Stimulated activated CD4-positive, alpha-beta T cell treated with anti-CD3 and anti-CD28 coated beads, Interleukin-4, amount 100 ng/mL, for 24 hours (primary cell): ENCODE results near the gene RGS19.
A peak's percentile ranks its signal among the peaks of the same experiment; 100 is the strongest.

Source experiments
- DNase-seq: peaks from one replicate; pipeline ENCODE4 v3.0.0-alpha.2; 2020

The RGS19 gene

GRCh38 chr20:64076061-64076997, 3.0 kb downstream of the RGS19 start:
- DNase-seq: no peak

DNA sequence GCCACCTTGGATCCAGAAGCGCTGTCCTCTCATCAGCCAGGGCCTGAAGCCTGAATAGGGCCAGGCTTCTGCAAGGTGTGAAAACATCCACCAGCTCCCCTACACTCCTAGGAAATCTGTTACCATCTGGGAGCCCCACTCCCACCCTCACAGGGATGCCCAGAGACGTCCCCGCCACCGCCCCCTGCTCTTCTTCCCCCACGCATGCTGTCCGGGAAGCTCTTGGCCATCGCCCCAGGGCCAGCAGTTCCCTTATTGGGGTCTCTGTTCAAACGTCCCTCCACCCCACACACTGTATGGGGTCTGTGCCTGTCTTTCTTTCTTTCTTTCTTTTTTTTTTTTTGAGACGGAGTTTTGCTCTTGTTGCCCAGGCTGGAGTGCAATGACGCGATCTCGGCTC, 3.8 kb downstream of the RGS19 start:
- no peak for DNase-seq

GRCh38 chr20:64074963-64075362, 4.4 kb downstream of the RGS19 start:
- DNase-seq: no peak

DNA sequence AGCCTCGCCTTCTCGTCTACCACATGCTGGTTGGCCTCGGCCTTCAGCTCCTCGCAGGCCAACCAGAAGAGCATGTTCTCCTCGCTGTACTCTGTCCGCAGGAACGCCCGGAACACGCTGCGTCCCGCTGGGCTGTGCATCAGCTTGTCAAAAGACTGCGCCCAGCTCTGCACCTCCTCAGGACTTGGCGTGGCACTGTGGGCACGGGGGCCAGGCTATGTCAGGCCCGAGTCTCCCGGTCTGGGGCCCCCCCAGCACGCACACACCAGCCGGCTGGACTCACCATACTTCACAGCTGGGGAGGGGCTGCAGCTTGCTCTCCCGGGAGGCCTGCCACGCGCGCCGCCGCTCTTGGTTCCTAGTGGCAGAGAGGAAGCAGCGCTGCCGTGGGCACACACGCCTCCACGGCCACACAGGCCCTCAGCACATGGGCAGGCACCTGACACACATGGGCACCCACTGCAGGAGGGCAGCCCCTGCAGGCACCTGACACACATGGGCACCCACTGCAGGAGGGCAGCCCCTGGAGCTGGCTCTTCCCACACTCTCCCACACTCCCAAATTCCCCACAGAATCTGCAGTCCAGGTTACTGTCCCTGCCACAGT, 5.0 kb downstream of the RGS19 start:
- no peak for DNase-seq

- no peak for DNase-seq
Observed at GRCh38 chr20:64073476-64074183, 5.7 kb downstream of the RGS19 start.

GRCh38 chr20:64072498-64073063, 6.7 kb downstream of the RGS19 start:
- no peak for DNase-seq

DNA sequence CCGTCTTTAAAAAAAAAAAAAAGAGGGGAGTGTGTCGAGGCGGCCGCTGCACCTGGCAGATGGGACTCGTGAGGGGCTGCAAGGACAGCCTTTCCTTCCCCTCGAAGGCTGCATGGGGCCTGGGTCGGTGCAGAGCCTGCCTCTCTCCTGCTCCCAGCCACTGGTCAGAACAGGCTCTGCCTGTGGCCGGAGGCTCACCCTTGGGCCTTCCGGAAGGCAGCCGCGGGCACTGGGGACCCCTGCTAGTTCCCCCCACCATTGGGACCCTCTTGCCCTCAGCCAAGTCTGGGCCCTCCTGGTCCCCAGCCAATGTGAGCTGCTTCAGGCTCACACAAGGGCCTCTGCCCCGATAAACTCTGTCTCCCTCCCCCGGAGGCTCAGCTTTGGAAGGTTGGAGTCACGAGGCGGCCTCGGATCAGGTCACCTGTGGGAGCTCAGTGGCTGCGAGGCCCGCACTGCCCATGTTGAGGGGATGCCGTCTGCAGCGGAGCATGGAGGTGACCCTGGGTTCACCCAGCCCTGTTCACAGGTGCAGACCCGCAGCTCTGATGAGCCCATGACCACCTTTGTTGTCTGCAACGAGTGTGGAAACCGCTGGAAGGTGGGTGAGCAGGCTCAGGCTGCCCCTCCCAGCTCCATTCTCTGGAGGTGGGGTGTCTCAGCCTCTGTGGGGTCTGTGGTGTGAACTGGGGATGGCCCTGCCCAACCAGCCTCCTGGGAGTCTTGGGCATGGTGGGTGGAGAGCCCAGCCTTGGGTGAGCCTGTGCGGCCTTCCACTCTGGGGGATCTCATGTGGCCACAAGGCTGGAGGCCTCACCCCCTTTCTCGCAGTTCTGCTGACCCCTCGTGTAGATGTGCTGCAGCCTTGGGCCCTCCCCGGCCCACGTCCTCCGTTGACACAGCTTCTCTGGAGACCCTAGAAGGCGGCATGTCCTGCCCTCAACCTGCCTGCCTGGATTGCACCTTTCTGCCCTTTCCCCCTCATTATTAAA, 7.7 kb downstream of the RGS19 start:
- DNase-seq: no peak

GRCh38 chr20:64070244-64070993, 8.9 kb downstream of the RGS19 start:
- no peak for DNase-seq

GRCh38 chr20:64069614-64070243, 9.6 kb downstream of the RGS19 start:
- peak; percentile 32 for DNase-seq

- no peak for DNase-seq
Observed at GRCh38 chr20:64069209-64069613, 10.1 kb downstream of the RGS19 start.

GRCh38 chr20:64068386-64069208, 10.7 kb downstream of the RGS19 start:
- DNase-seq: no peak

DNA sequence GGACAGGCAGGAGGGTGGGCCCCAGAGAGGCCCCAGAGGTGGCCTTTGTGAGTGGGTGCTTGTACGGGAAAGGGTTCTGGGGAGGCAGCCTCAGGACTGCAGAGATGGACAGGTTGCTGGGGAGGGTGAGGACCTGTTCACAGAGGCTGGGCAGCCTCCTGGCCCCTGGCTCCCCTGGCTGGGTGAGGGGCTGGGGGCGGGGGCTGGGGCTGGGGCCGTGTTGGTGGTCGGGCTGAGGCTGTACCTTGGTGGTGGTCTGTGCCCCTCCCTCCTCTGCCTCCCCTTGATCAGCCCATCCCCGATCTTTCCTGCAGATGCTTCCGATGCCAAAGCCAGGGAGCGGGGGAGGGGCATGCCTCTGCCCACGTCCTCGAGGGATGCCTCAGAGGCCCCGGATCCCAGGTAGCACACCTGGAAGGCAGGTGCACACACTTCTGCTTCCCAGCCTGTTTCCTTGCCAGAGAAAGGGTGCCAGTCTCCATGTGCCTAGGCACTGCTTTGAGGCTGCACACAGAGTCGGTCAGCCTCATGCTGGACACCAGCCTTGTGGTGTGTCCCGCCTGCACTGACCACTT, 11.5 kb downstream of the RGS19 start:
- no peak for DNase-seq

GRCh38 chr20:64067005-64067632, 12.2 kb downstream of the RGS19 start:
- DNase-seq: no peak

- DNase-seq: peak; percentile 42
Observed at GRCh38 chr20:64065974-64066343, 13.4 kb downstream of the RGS19 start.

- DNase-seq: no peak
Observed at GRCh38 chr20:64065062-64065973, 14.0 kb downstream of the RGS19 start.

DNA sequence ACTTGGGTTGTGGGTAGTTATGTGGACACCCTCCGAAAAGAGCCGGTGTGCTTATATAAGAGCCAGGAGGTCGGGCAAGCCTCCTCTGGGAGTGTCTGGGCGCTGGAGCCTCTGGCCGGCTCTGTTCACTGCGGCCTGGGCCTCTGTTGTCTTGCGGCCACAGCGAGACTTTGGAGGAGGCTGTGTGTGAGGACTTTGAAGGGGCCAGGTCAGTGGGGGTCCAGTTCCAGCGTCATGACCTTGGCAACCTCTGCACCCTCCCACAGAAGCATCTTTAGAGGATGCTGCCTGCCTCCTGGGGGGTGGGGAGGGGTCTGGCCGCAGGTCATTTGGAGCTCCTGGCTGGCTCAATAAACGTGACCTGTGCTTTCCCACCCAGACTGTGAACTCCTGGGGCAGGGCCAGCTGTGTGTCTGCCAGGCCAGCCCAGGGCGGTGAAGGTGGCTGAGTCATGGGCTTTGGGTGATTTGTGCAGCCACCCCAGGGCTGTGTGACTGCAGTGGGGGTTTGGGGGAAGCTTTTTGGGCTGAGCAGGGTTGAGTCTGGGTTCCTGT, 15.1 kb downstream of the RGS19 start:
- DNase-seq: no peak

GRCh38 chr20:64063389-64064144, 15.8 kb downstream of the RGS19 start:
- peak; percentile 52 for DNase-seq
